Measurements from ENCODE around the gene ACSF3.
A peak's percentile ranks its signal among the peaks of the same experiment; 100 is the strongest.
"Not testable (repeated sequence)": the region's sequence is repeated elsewhere in the genome, so short reads cannot be mapped to it uniquely, and the experiment has no call there.

ACSF3 gene

GRCh38 chr16:89165681-89165979 lies 72.0 kb downstream of the ACSF3 start:
- DNase-seq, result not testable (repeated sequence)

GRCh38 chr16:89166696-89167424 lies 73.2 kb downstream of the ACSF3 start:
- no peak for DNase-seq

- peak; percentile 75 for DNase-seq
These were observed 73.8 kb downstream of the ACSF3 start for GRCh38 chr16:89167425-89167941.

GRCh38 chr16:89168381-89169189 lies 74.9 kb downstream of the ACSF3 start:
- no peak for DNase-seq

DNA sequence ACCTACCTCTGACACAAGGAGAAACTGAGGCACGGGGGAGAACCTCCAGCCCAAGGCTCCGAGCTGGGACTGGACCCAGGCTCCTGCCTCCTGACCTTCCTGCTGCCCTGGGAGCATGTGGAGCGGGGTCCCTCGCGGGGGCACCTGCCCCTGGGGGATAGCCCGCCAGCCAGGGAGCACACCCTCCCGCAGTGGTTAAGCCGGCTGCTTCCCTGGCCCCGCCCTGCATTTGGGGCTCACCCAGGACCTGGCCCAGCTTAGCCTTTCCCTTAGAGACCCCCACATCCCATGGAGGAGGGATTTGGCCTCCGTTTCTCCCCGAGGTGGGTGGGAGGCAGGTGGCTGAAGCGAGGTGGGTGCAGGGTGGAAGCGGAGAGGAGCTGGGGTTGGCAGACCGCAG lies 76.1 kb downstream of the ACSF3 start:
- no peak for DNase-seq

- no peak for DNase-seq
These were observed 76.9 kb downstream of the ACSF3 start for GRCh38 chr16:89170346-89171215.

- peak; percentile 78 for DNase-seq
These were observed 77.8 kb downstream of the ACSF3 start, which contains the start of gene CDH15 for GRCh38 chr16:89171216-89172170. Gene CDH15 (plus strand): TSS chr16:89171748. CDS start chr16:89171832, 84 bp downstream.

DNA sequence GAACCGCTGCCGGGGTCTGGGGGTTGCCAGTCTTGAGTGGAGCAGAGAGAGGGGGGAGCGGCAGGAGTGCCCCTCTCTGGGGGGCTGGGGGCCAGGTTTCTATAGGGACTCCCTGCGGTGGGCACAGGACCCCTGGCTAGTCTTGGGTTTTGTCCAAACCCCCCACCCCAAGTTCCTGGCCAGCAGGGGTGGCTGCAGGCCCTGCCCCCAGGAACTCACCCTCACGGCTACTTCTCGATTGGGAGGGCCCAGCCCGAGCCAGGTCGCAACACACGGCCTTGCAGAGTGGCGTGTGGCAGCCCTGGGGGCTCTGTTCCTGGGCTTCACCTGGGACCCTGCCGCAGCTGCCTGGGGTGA lies 78.5 kb downstream of the ACSF3 start:
- no peak for DNase-seq

- no peak for DNase-seq
These were observed 79.0 kb downstream of the ACSF3 start for GRCh38 chr16:89172528-89173173.

DNA sequence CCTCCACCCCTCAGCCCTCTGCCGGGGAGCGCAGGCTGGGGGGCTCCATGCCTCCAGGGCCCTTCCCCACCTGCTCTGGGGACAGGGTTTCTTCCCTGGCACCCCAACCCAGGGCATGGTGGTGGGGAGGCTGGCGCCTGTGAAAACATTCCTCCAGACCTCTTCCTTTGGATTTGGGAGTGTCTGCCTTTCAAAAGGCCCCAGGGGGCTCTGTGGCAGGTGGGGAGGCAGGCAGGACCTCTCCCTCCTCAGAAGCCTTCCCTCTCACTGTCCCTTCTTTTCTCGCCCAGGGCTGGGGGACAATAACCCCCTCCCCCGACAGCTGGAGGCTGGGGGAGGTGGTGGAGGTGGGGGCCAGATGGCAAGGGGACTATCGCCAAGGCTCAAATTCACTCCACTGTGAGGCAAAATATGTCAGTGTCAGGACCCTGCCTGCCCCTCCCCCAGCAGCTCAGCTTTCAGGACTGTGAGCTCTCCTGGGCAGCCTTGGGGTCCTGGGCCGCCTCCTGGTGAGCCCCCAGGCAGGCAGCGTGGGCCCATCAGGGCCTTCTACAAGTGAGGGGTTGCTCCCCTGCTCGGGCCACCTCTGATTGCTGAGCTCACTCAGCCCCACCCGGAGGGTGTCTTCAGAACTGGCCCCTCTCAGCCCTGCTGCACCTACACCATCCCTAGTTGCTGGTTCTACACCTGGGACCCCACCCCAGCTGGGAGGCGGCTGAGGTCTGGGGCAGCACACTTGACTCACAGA lies 79.7 kb downstream of the ACSF3 start:
- no peak for DNase-seq

- DNase-seq, result no peak
These were observed 80.6 kb downstream of the ACSF3 start for GRCh38 chr16:89174055-89174827.

- no peak for DNase-seq
These were observed 81.2 kb downstream of the ACSF3 start for GRCh38 chr16:89174877-89175276.

DNA sequence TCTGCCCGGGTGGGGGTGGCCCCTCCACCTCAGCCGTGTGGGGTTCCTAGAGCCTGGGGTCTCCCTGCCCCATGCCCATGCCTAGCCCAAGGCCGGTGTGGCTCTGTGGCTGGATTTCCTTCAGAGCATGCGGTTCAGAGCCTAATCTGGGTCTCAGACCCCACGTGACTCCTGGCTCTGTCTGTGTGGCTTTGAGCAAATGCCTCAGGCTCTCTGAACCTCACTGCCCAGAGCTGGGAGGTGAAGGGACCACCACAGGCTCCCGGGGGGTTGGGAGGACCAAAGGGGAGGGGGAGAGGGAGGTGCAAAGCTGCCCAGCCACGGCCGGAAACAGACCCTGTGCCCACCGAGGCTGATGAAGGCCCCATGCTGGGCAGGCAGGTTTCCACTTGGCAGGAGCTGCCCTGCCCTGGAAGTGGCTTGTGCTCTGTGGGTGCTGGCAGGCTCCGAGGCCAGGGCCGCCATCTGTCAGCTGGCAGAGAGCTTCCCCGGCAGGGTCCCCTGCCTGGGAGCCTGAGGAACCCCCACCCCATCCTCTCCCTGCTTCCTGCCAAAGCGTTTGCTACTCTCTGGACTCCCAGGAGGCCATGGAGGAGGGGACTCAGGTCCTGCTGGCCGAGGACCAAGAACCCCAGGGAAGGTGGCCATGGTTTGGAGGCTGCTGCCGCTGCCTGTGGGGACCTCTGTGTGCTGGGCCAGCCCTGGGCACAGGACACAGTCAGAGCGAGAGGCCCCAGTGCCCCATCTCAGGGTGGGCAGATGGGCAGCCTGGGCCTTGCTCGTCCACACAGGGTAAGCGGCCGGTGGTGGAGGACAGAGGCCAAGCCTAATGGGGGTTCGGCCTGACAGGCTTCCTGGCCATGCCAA lies 81.9 kb downstream of the ACSF3 start:
- no peak for DNase-seq

DNA sequence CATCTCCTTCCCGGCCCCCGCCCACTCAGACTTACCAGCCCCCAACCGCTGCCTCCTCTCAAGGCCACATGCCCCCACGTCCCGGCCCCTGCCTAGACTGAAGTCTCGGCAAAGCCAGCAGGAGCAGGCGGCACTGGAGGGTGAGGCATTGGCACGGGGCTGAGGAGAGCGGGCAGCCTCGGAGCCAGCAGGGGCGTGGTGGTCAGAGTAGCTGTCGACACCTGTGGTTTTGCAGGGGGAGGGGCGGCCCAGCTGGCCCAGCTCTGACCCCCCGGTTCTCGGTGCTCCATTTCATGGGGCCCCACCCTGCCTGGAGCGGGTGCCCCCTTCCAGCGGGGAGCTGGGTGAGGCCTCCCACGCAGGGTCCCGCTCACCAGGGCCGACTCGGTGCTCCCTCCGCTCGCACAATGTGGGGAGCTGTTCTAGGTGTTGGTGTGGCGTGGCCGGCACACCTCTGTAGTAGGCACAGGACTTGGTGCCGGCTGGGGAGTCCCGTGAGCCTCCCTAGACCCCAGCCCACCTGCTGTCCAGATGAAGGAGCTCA lies 82.6 kb downstream of the ACSF3 start:
- no peak for DNase-seq

GRCh38 chr16:89176717-89177116 lies 83.1 kb downstream of the ACSF3 start:
- no peak for DNase-seq

DNA sequence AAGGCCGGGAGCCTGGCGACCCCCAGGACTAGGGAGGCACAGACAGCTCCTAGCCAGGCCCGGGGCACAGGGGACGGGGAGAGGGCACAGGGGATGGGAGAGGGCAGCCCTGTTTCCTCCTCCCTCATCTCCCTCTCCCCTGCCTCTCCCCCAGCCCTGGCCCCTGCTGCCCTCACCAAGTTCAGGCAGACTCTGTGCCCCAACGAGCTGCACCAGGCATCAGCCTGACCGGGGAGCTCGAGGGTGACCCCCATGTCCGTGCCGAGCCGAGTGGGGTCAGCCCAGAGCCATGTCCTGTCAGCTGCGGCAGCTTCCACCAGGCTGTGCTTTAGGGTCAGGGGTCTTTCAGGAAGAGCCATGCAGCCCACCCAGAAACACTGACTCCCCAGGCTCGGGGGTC lies 83.8 kb downstream of the ACSF3 start:
- no peak for DNase-seq

DNA sequence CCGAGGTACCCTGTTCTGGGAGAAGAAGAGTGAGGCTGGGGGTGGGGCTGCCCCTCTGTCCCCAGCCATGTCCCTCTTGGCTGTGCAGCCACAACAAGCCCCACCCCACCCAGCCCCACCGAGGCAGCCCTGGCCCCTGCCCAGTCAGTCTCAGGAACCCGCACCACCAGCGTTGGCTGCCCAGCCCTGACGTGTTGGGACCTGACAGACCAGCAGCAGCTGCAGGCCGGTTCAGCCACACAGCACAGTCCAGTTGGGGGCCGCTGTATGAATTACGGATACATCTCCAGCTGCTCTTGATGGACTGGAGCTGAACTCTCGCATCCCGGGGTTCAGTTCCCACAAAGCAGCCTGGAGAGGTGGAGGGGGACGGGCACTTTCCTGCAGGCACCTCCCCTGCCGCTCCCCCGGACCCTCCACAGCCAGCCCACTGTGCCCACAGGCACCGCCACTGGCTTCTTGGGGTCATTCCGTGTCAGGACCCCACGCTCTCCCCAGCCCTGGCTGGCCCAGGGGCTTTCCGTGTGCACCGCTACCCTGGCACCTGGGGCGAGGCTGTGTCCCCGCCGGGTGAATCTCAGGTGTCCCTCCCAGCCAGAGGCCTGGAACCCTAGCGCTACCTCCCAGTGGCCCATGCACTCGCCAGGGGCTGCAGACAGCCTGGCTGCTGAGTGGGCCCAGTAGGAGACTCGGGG lies 84.9 kb downstream of the ACSF3 start:
- DNase-seq, result no peak

DNA sequence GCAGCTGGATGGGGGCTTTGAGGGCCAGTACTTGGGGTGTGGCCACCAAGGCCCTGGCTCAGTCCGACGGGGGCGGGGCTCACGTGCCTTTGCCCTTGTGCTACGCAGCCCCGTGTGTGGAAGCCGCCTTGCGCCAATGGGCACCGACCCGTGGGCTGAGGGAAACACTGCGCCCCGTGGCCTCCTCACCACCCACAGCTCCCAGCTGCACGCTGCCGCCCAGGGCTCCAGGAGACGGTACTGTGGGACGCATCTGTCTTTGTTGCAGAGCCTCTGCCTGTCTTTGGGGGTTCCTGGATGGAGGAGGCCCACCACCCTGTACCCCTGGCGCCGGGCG lies 85.5 kb downstream of the ACSF3 start:
- no peak for DNase-seq
